Left renal cortex interstitium (tissue), 4 donors: Measurements from ENCODE around the gene CLTC. TPM values are rescaled to one million over a fixed set of nuclear protein-coding genes. Genes with fewer than 3 reads are reported as not detected.

ENCODE experiments used
- DNase-seq, 4 donors: peaks; one replicate each; pipeline ENCODE4 v3.0.0-alpha.2; 2013; ENCODE audit warnings: low read depth in 4 of 4, low spot score in 2 of 4, missing footprints in 1 of 4
- polyA plus RNA-seq, 4 donors: library from polyadenylated mRNA; unstranded; fragments of 120-200 nt; gene quantifications; one replicate each; pipeline ENCODE4 v1.2.1, GENCODE V29; 2013; ENCODE audit not compliant: insufficient read length in 4 of 4

The CLTC gene
- polyA plus RNA-seq, 4 donors = 264 to 340 (median 288) TPM

DNA sequence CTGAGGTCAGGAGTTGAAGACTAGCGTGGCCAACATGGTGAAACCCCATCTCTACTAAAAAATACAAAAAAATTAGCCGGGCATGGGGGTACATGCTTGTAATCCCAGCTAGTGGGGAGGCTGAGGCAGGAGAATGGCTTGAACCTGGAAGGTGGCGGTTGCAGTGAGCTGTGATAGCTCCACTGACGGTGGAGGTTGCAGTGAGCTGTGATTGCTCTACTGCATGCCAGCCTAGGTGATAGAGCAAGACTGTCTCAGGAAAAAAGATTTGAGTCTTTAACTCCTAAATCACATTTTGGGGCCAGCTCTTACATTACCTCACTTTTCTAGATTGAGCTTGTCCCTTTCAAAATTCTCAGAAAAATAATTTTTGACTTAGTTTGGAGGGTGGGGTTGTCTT is 102.9 kb downstream of the CLTC start:
- DNase-seq = no peak

DNA sequence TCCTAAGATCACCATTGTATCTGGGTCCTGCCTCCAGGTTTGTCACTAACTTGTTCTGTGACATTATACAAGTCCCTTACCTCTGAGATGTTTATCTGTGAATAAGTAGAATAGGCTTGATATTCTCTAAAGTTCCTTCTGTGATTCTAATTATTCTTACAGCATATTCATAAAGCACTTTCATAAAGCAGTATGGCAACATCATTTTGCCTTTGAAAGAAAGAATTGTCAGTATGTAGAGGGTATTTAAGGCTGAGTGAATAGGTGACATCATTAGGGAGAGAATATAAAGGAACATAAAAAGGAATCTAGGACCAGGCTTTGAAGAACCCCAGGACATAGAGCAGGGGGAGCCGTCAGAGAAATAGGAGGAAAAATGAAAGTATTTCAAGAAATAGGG is 103.3 kb downstream of the CLTC start:
- no peak for DNase-seq

DNA sequence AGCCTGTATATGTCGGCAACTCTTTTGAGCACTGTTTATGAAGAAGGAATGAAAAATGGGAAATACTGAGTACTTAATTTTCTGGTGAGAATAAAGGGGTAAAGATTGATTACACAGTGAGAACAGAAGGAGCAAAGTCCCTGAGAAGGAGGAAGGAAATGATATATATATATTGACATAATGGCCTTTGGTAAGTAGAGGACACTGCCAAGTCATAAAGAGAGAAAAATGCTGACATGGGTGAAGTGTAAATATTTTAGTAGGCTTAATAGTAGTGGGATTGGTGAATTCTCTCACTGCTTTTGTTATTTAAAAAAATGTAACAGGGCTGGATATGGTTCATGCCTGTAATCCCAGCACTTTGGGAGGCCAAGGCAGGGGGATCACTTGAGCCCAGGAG is 103.9 kb downstream of the CLTC start:
- no peak for DNase-seq

DNA sequence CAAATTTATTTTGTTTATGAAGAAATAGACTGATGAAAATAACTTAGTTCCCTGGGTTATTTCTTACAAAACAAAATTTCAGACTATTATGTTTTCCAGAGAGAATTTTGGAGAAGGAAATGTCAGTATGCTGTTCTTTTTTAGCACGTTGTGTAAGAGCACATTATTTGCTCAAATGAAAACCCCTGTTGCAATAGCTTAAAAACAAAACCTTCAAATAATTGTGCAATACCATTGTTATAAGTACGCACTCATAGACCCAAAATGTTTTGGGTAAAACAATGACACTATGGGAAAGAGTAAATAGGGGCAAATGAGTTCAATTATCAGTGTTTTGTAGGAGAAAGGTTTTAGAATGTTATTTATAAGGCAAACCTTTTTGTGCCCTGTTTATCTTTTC is 106.0 kb downstream of the CLTC start:
- DNase-seq = no peak

DNA sequence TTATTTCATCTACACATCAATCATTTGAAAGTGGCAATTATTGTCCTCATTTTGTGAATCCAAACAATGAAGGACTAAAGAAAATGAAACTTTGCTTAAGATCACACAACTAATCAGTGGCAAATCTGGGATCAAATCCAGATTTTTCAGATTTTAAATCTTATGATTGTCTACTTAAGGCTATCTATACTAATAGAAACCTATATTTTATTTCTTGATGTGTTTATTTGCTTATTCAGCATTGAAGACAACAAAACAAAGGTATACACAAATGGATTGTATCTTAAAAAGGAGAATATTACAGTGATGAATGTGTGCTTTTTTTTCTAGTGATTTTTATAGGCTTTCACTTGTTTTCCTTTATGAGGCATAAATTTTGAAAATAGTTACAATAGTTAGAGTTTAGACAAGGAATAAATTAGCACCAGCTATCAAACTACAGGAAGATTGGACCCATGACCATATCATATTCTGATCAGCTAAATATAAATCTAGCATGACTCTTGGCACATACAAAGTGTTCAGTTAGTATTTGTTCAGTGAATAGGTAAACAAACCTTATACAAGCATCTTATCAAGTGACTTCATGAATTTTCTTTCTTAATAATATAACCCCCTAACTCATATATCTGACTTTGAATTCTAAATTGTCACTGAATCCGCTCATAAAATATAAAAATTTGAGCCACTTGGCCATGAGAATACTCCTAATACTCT is 108.3 kb downstream of the CLTC start:
- no peak for DNase-seq

DNA sequence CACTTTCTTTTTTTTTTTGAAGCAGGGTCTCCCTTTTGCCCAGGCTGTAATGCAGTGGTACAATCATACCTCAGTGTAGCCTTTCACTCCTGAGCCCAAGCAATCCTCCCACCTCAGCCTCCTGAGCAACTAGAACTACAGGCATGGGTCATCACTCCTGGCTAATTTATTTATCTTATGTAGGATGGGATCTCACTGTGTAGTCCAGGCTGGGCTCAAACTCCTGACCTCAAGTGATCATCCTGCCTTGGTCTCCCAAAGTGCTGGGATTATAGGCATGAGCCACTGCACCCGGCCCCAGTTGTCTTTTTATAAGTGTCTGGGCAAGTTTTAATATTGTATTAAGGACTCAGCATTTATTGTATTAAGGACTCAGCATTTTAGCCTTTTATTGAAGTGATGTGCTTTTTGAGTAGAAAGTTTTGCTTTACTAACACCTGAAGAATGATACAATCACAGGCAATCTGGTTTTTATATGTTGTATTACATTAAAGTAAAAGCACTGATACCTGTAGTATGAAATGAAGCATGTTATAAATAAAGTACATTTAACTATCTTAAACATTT is 110.7 kb downstream of the CLTC start:
- DNase-seq = no peak

DNA sequence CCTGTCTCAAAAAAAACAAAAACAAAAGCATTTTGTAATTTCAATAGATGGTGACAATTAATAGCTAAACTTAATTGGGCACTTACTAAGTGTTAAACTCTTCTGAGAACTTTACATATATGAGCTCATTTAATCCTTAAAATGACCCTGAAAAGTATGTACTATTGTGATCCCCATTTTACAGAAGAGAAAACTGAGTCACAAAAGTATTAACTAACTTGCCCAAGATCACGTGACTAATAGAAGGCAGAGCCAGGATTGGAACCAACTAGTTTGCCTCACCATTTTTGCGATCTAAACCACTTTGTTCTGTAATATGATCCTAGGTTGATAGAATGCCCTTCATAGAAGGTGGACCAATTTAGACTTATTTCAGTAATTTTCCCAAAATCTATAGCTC is 114.0 kb downstream of the CLTC start:
- no peak for DNase-seq

DNA sequence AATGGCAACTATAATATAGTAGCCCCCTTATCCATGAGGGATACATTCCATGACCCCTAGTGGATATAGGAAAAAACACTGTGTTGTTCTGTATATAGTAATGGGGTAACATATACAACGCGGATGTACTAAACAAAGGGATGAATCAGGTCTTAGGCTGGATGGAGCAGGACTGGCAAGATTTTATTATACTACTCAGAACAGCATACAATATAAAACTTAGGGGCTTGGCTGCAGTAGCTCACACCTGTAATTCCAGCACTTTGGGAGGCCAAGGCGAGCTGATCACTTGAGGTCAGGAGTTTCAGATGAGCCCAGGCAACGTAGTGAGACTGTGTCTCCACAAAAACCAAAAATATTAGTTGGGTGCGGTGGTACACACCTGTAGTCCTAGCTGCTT is 114.5 kb downstream of the CLTC start:
- no peak for DNase-seq

DNA sequence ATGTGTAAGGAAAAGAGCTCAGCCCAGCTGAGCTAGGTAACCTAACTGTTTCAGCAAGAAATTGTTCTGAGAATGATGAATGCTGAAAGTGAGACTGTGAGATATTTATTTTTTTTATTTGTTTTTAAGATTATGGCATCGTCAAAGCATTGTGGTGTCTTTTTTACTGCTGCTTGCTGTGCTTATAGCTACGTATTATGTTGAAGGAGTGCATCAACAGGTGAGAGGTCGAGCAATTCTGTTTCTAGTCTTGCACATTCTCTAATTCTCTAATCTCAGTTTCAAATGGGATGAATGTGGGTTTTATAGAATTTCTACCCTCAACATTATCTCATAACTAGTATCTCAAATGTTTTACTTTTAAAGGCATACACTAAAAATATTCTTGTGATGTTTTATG is 117.6 kb downstream of the CLTC start:
- DNase-seq = no peak

DNA sequence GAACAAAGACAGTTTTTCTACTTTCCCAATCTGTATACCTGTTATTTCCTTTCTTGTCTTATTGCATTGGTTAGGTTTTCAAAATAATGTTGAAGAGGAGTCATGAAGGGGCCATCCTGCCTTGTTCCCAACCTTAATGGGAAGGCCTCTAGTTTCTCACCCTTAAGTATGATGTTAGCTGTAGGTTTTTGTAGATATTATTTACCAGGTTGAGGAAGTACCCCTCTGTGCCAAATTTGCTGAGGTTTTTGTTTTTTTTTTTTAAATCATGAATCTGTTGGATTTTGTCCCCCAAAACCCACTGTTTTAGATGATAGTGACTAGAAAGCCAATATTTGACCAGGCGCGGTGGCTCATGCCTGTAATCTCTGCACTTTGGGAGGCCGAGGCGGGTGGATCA is 124.1 kb downstream of the CLTC start:
- DNase-seq = no peak

DNA sequence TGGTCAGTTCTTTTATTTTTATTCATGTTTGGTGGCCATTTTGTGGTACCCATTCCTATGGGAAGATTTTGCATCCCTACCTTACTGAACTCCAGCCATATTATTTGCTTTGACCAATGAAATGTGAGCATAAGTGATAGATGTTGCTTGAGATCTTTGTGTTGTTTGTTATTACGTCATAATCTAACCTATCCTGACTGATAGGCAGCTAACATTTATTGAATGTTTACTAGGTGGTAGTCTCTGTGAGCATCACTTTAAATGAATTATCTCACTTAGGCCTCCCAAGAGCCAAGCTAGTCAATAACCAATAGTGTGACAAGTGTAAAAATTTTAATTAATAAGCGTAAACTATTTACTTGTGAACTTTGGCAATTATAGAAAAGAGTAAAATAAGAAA is 125.3 kb downstream of the CLTC start:
- no peak for DNase-seq

Other genes with a start within 250 kb of the CLTC start
- 10 to 100 TPM; 74.7 to 92.4 (median 84.3) TPM for gene DHX40, start 54.3 kb upstream of the CLTC start, polyA plus RNA-seq
- gene PTRH2, start 87.5 kb downstream of the CLTC start, polyA plus RNA-seq = 10 to 100 TPM; 23.1 to 27.1 (median 25.6) TPM
- 100 to 1,000 TPM in 2 of 4 donors, 10 to 100 TPM in 2; 88.4 to 128 (median 102) TPM for gene VMP1, start 87.8 kb downstream of the CLTC start, polyA plus RNA-seq